IMR-90 (cell line): Measurements from ENCODE around the gene CEACAM16. TPM values are rescaled to one million over a fixed set of nuclear protein-coding genes. Genes with fewer than 3 reads are reported as not detected.
A peak's percentile ranks its signal among the peaks of the same experiment; 100 is the strongest.
"Not testable (repeated sequence)": the region's sequence is repeated elsewhere in the genome, so short reads cannot be mapped to it uniquely, and the experiment has no call there.

Experiments used
- ATAC-seq: fragments of 200-7000 bp; cut with Tn5 transposase; 2 replicates; pipeline ENCODE4 v1.9.1; 2020; ENCODE audit warnings: low read depth, mild to moderate bottlenecking, moderate library complexity
- BruUV-seq: library from RNA; stranded (reverse); fragments of 400-500 nt; replicated peaks from 2 replicates; lab custom pipeline; 2021; lab: Mats Ljungman, UMichigan
- CTCF ChIA-PET: fragments of 300-600 bp; formaldehyde crosslinking; extraction: SDS; loops from one replicate; lab custom pipeline; 2021; ENCODE audit warnings: antibody characterized with exemption; lab: Yijun Ruan, JAX
- POLR2A ChIA-PET: fragments of 300-600 bp; sonication (Branson Sonifier 250); formaldehyde crosslinking; loops from one replicate; lab custom pipeline; 2022; ENCODE audit warnings: antibody characterized with exemption; ENCODE audit not compliant: unreplicated experiment; lab: Charles Lee
- DNase-seq: peaks from one replicate; pipeline ENCODE4 v3.0.0; 2013
- H2AFZ ChIP-seq: replicated peaks from 2 replicates; pipeline ENCODE3; 2013; ENCODE audit warnings: low read length, mild to moderate bottlenecking; ENCODE audit not compliant: poor library complexity
- H2AK5ac ChIP-seq: 2 replicates; pipeline ENCODE4 v1.6.1; 2013; ENCODE audit warnings: low read depth, low read length, inconsistent platforms
- H2AK9ac ChIP-seq: replicated peaks from 2 replicates; pipeline ENCODE3; 2013; ENCODE audit warnings: mild to moderate bottlenecking, low read depth, low read length, moderate library complexity; ENCODE audit not compliant: poor library complexity
- H2BK120ac ChIP-seq: 2 replicates; pipeline ENCODE4 v1.6.1; 2013; ENCODE audit warnings: low read depth, low read length, inconsistent platforms
- H2BK15ac ChIP-seq: 3 replicates; pipeline ENCODE4 v1.6.1; 2013; ENCODE audit warnings: low read depth, low read length, inconsistent platforms
- H2BK20ac ChIP-seq: 2 replicates; pipeline ENCODE4 v1.6.1; 2013; ENCODE audit warnings: low read depth, mild to moderate bottlenecking, inconsistent platforms, low read length, moderate library complexity
- H2BK5ac ChIP-seq: 2 replicates; pipeline ENCODE4 v1.6.1; 2013; ENCODE audit warnings: mild to moderate bottlenecking, low read depth, low read length, inconsistent platforms; ENCODE audit not compliant: poor library complexity, severe bottlenecking
- H3K14ac ChIP-seq: replicated peaks from 2 replicates; pipeline ENCODE4 v1.6.1; 2013; ENCODE audit warnings: low read depth, low read length, inconsistent platforms
- H3K18ac ChIP-seq: 2 replicates; pipeline ENCODE4 v1.6.1; 2013; ENCODE audit warnings: low read depth, low read length, control low read depth
- H3K23ac ChIP-seq: 2 replicates; pipeline ENCODE4 v1.6.1; 2013; ENCODE audit warnings: low read depth, low read length, inconsistent platforms
- H3K27ac ChIP-seq: 2 replicates; pipeline ENCODE4 v1.5.1; 2013; ENCODE audit warnings: mild to moderate bottlenecking, control low read depth, low read length; ENCODE audit not compliant: insufficient read depth
- H3K27me3 ChIP-seq: 2 replicates; pipeline ENCODE4 v1.6.1; 2013; ENCODE audit warnings: low read length; ENCODE audit not compliant: control insufficient read depth, insufficient read depth
- H3K36me3 ChIP-seq: 2 replicates; pipeline ENCODE4 v1.6.1; 2013; ENCODE audit warnings: low read length, mixed read lengths; ENCODE audit not compliant: control insufficient read depth, insufficient read depth
- H3K4ac ChIP-seq: 2 replicates; pipeline ENCODE4 v1.6.1; 2013; ENCODE audit warnings: low read depth, low read length, inconsistent platforms
- H3K4me1 ChIP-seq: 2 replicates; pipeline ENCODE4 v1.6.1; 2013; ENCODE audit warnings: low read length, mixed read lengths; ENCODE audit not compliant: control insufficient read depth, insufficient read depth
- H3K4me2 ChIP-seq: 2 replicates; pipeline ENCODE4 v1.6.1; 2013; ENCODE audit warnings: low read depth, mild to moderate bottlenecking, control low read depth, low read length, moderate library complexity
- H3K4me3 ChIP-seq: 2 replicates; pipeline ENCODE4 v1.5.1; 2013; ENCODE audit warnings: low read depth, mild to moderate bottlenecking, control low read depth, low read length, moderate library complexity; ENCODE audit not compliant: insufficient read depth
- H3K56ac ChIP-seq: 2 replicates; pipeline ENCODE4 v1.6.1; 2013; ENCODE audit warnings: low read length, inconsistent platforms; ENCODE audit not compliant: insufficient read depth; ENCODE audit errors: extremely low read depth
- H3K79me1 ChIP-seq, 2 experiments: 2 replicates each; pipeline ENCODE4 v1.6.1; 2013; ENCODE audit warnings: low read length in 2 of 2, inconsistent platforms in 1 of 2, low read depth in 1 of 2
- H3K9ac ChIP-seq: 2 replicates; pipeline ENCODE4 v1.6.1; 2013; ENCODE audit warnings: low read depth, low read length, control low read depth
- H3K9me1 ChIP-seq: 2 replicates; pipeline ENCODE4 v1.6.1; 2013; ENCODE audit warnings: low read length, inconsistent platforms; ENCODE audit not compliant: insufficient read depth
- H3K9me3 ChIP-seq: 2 replicates; pipeline ENCODE4 v1.6.1; 2013; ENCODE audit warnings: low read length; ENCODE audit not compliant: control insufficient read depth, insufficient read depth
- H4K20me1 ChIP-seq: 2 replicates; pipeline ENCODE4 v1.6.1; 2013; ENCODE audit warnings: low read length, inconsistent platforms; ENCODE audit not compliant: insufficient read depth
- H4K5ac ChIP-seq: 2 replicates; pipeline ENCODE4 v1.6.1; 2013; ENCODE audit warnings: mild to moderate bottlenecking, low read depth, low read length, control low read depth
- H4K8ac ChIP-seq, 2 experiments: 2 replicates each; pipeline ENCODE4 v1.6.1; 2013; ENCODE audit warnings: low read depth in 2 of 2, low read length in 2 of 2, control low read depth in 1 of 2, inconsistent platforms in 1 of 2
- H4K91ac ChIP-seq: 2 replicates; pipeline ENCODE4 v1.6.1; 2013; ENCODE audit warnings: low read depth, low read length, inconsistent platforms; ENCODE audit not compliant: insufficient read depth
- MAFK ChIP-seq: IDR thresholded peaks from 2 replicates; pipeline ENCODE4 v1.6.1; 2012; ENCODE audit warnings: low read depth, low read length, improper control_type of control experiment
- MXI1 ChIP-seq: IDR thresholded peaks from 2 replicates; pipeline ENCODE4 v1.6.1; 2012; ENCODE audit warnings: low read depth, mild to moderate bottlenecking, low read length, moderate library complexity, borderline replicate concordance
- POLR2A ChIP-seq: IDR thresholded peaks from 2 replicates; pipeline ENCODE4 v1.6.1; 2012; ENCODE audit warnings: mild to moderate bottlenecking, low read depth, low read length
- RCOR1 ChIP-seq: IDR thresholded peaks from 2 replicates; pipeline ENCODE4 v1.6.1; 2012; ENCODE audit warnings: mild to moderate bottlenecking, low read length, improper control_type of control experiment; ENCODE audit not compliant: insufficient replicate concordance
- RFX5 ChIP-seq: IDR thresholded peaks from 2 replicates; pipeline ENCODE4 v1.8.0; 2012; ENCODE audit warnings: low read depth, mild to moderate bottlenecking, low read length, moderate library complexity
- WGBS, 2 experiments: methylation state at CpG; one replicate each; pipeline versions ENCODE4 v1.1.5 to v1.1.7; 2013; ENCODE audit warnings: missing lambda C conversion rate in 2 of 2; ENCODE audit not compliant: insufficient read length in 1 of 2; ENCODE audit errors: extremely low coverage in 2 of 2; 5-methylcytosine and 5-hydroxymethylcytosine counted together
- dilution Hi-C: fragments of 300-500 bp; cut with HindIII; formaldehyde crosslinking; loops from one replicate; pipeline ENCODE4 v1.14.3; 2018; ENCODE audit warnings: low sequenced_read_pairs; ENCODE audit not compliant: unreplicated experiment
- in situ Hi-C: fragments of 300-500 bp; cut with MboI; formaldehyde crosslinking; loops from 3 replicates; pipeline ENCODE4 v1.14.3; 2019; ENCODE audit warnings: low sequenced_read_pairs, inconsistent platforms, mixed read lengths
- intact Hi-C: fragments of 100-400 bp; cut with micrococcal nuclease; formaldehyde crosslinking; loops from 2 replicates; pipeline ENCODE4 v1.10.0; 2022
- polyA plus RNA-seq, 3 experiments: library from polyadenylated mRNA; depleted of rRNA; stranded (reverse); fragments of >200 nt; gene quantifications; 2 replicates each; pipeline ENCODE4 v1.2.3, GENCODE V29; 2012; ENCODE audit warnings: low replicate concordance in 1 of 3
- total RNA-seq: library from RNA; depleted of rRNA; stranded (reverse); fragments of >200 nt; gene quantifications from 2 replicates; pipeline ENCODE4 v1.2.3, GENCODE V29; 2012

CEACAM16 gene
- total and polyA plus RNA-seq, 2 of the 4 experiments (the other 2 are of a cell fraction): not detected

GRCh38 chr19:44683434-44684210, 15.3 kb upstream of the CEACAM16 start:
- no peaks in the 10 kb centered on the region for H4K20me1 ChIP-seq
- ATAC-seq (no peak), DNase-seq (no peak)
- H3K4me1 ChIP-seq: peaks cover 2% of the 10 kb centered on the region
- no peak overlapping the region for H3K9ac ChIP-seq
- H2BK15ac ChIP-seq: 0 out of 3 replicates have a peak overlapping the region, but pooled peaks have one; percentile 26
- peak overlapping the region; percentile 22; the same call in 1 of the 2 replicates for H3K27ac ChIP-seq
- peaks cover 16% of the 10 kb centered on the region; the same call in 1 of the 2 replicates for H3K36me3 ChIP-seq
- H2BK20ac ChIP-seq: peak overlapping the region; percentile 17; the same call in 1 of the 2 replicates
- 0 out of 2 replicates have a peak overlapping the region, but pooled peaks have one; percentile 52 for H3K14ac ChIP-seq
- no peak overlapping the region; the same call in 1 of the 2 replicates for H4K5ac ChIP-seq
- peak overlapping the region; percentile 52 for H2BK5ac ChIP-seq
- TSS peak; percentile 97 for BruUV-seq
- peak overlapping the region; percentile 49 for H3K4ac ChIP-seq
- peak overlapping the region; percentile 51 for H4K91ac ChIP-seq
- H2AK5ac ChIP-seq: peak overlapping the region; percentile 87
- dilution Hi-C loops: no loop called here
- no peak overlapping the region for H3K23ac ChIP-seq
- H3K18ac ChIP-seq: no peak overlapping the region; the same call in 1 of the 2 replicates
- H3K9me1 ChIP-seq: no peaks in the 10 kb centered on the region; the same call in 1 of the 2 replicates
- 0 out of 4 replicates have a peak, but pooled peaks cover 0 to 3% of the 10 kb centered on the region in 2 experiments for H3K79me1 ChIP-seq
- no peak overlapping the region for H3K56ac ChIP-seq
- POLR2A ChIA-PET: no interaction called here
- no peak overlapping the region for H3K4me3 ChIP-seq
- CTCF ChIA-PET: no interaction called here
- H2BK120ac ChIP-seq: peak overlapping the region; percentile 78
- peak overlapping the region; percentile 63 for H2AFZ ChIP-seq
- WGBS, 2 experiments: 80% methylated on average over 7 of the region's 9 CpGs; no CpG with 5 or more reads in 1 of the 2 experiments
- intact Hi-C loops: no loop called here
- H4K8ac ChIP-seq: peak overlapping the region; percentile 46 to 99; a peak in 2 of 4 replicates
- H2AK9ac ChIP-seq: peak overlapping the region; percentile 65
- H3K9me3 ChIP-seq: no peaks in the 10 kb centered on the region
- TF ChIP-seq RFX5 (no peak), MXI1 (no peak), MAFK (no peak), RCOR1 (no peak), POLR2A (no peak)
- H3K27me3 ChIP-seq: no peaks in the 10 kb centered on the region
- in situ Hi-C loops: loop anchor here (10.0 kb wide), 1 partner anchor 271 kb away; the partner anchor contains the start of gene CLPTM1
- no peak overlapping the region for H3K4me2 ChIP-seq

DNA sequence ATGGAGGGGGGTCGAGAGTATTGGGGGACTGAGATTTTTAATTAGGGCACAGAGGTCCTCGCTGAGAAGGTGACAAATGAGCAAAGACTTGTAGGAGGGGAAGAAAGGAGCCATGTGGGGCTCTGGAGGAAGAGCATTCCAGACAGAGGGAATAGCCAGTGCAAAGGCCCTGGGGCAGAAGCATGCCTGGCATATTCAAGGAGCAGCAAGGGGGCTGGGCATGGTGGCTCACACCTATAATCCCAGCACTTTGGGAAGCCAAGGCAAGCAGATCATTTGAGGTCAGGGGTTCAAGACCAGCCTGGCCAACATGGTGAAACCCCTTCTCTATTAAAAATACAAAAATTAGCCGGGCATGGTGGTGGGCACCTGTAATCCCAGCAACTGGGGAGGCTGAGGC, 14.6 kb upstream of the CEACAM16 start:
- H2AK5ac ChIP-seq: peak overlapping the region; percentile 88
- H3K9me3 ChIP-seq, ATAC-seq, H3K9ac ChIP-seq, H4K5ac ChIP-seq, H4K20me1 ChIP-seq, H2BK15ac ChIP-seq, H3K4me3 ChIP-seq, H3K56ac ChIP-seq, H3K4me1 ChIP-seq, CTCF ChIA-PET, dilution Hi-C loops, BruUV-seq, H3K79me1 ChIP-seq, H3K4me2 ChIP-seq, H3K23ac ChIP-seq, H2AFZ ChIP-seq, intact Hi-C loops, POLR2A ChIA-PET, DNase-seq, H3K27me3 ChIP-seq, H3K18ac ChIP-seq, H3K9me1 ChIP-seq: not testable (repeated sequence)
- H2BK5ac ChIP-seq: peak overlapping the region; percentile 99
- in situ Hi-C loops: loop anchor here (10.0 kb wide), 1 partner anchor 270 kb away; the partner anchor contains the start of gene CLPTM1
- H4K8ac ChIP-seq: peak overlapping the region; percentile 46 to 99
- peak overlapping the region; percentile 78 for H2BK120ac ChIP-seq
- H2BK20ac ChIP-seq: peak overlapping the region; percentile 66; the same call in 1 of the 2 replicates
- peaks cover 16% of the 10 kb centered on the region; the same call in 1 of the 2 replicates for H3K36me3 ChIP-seq
- H4K91ac ChIP-seq: peak overlapping the region; percentile 51
- H3K27ac ChIP-seq: peak overlapping the region; percentile 82
- H3K14ac ChIP-seq: peak overlapping the region; percentile 52; the same call in 1 of the 2 replicates
- H2AK9ac ChIP-seq: peak overlapping the region; percentile 76
- H3K4ac ChIP-seq: peak overlapping the region; percentile 49
- 100% methylated on average over 1 to 3 of the region's 3 CpGs for WGBS, 2 experiments
